NCI-H226 (cell line): Measurements from ENCODE around the gene RALGPS1.
A peak's percentile ranks its signal among the peaks of the same experiment; 100 is the strongest.

ENCODE experiments used
- DNase-seq: peaks from one replicate; pipeline ENCODE4 v3.0.0-alpha.2; 2015

RALGPS1 gene

GRCh38 chr9:127022913-127023660, 108.5 kb downstream of the RALGPS1 start:
- no peak for DNase-seq

GRCh38 chr9:127025042-127025441, 110.5 kb downstream of the RALGPS1 start:
- DNase-seq: no peak

DNA sequence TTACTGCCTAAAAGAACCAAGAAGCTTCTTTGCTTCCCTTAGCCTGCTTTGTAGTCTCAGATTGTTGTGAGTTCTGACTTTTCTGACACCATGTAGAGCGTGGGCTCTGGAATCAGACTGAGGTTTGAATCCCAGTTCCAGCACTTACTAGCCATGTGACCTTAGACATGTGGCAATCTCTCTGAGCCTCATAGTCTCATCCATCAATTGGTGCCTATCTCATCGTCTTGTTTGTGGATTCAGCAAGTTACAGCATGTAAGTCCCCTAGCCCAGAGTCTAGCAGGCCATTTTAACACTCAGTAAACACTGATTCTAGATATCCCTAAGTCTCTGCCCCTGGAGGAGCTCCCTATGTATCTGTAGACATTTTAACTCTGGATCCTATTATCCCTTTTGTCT, 113.1 kb downstream of the RALGPS1 start:
- no peak for DNase-seq

- no peak for DNase-seq
These were observed 115.0 kb downstream of the RALGPS1 start for GRCh38 chr9:127029548-127029947.

GRCh38 chr9:127030814-127031740, 116.5 kb downstream of the RALGPS1 start:
- DNase-seq: no peak

- DNase-seq: no peak
These were observed 117.7 kb downstream of the RALGPS1 start for GRCh38 chr9:127032256-127032655.

DNA sequence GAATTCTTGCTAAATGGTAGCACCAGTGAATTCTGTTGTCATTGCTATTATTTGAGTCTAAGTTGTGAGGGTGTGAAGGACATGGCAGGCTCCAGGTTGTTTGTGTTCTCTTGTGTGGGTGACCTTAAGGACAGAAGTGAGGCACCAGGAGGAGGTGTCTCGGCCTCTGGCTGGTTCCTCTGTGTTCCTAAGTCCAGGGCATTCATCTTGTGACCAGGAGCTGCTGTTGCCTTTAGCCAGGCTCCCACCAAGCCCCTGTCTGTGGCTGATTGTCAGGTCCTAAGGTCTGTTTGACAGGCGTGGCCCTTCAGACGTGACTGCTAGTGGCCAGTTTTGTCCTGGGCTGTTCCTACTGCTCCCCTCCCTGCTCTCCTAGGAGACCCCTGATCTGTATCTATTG, 118.5 kb downstream of the RALGPS1 start:
- no peak for DNase-seq

DNA sequence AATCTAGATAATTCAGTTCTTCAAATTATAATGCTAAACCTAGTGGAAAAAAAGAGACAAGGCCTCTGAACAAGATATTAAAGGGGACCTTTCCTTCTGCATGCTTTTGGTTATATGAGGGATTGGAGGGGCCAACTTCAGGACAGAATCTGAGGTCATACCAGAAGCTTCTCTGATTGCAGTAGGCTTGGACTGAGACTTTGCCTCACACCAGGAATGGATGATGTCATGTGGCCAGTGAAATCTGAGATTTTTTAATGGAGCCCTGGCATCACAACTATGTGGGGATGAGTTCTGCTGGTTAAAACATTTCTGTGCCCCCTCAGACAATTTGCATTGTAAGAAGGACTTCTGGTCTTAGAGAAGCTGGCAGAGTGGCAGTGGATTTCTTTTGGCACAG, 119.2 kb downstream of the RALGPS1 start:
- no peak for DNase-seq

DNA sequence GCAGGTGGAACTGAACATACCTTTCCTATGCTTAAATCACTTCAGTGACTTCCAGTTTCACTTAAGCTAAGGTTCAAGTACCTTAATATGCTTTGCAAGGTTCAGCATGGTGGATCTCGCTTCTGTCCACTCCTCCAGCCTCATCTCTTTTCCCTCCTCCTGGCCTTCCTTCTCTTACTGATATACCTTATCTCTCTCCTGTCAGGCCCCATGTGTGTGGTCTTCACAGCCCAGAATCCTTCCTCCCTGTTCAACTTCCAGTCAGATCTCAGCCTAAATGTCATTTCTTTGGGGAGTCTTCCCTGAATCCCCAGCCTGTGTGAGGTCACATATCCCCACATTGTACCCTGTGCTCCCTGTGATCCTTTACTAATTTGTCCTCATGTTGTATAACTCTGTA, 120.1 kb downstream of the RALGPS1 start:
- DNase-seq: no peak

DNA sequence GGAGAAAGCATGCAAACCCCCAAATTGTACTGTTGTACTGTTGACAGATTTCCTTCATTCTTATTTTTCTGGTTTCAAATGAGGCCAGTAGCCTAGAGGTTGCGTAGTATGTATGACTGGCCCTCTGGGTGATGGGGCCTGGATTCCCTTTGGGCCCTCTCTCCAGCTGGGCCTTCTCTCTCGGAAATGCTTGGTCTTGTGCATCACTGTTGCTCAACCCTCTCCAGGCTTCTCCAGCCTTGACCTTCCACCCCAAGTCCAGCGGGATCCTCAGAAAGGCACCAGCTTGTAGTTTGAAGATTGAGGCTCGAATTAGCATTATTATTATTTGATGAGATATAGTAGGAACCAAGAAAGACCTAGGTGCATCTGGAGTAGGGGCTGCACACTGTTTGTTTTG, 120.8 kb downstream of the RALGPS1 start:
- no peak for DNase-seq

GRCh38 chr9:127035948-127036347, 121.4 kb downstream of the RALGPS1 start:
- DNase-seq: no peak

GRCh38 chr9:127036437-127036836, 121.9 kb downstream of the RALGPS1 start:
- DNase-seq: no peak

GRCh38 chr9:127038531-127038930, 123.9 kb downstream of the RALGPS1 start:
- DNase-seq: no peak

DNA sequence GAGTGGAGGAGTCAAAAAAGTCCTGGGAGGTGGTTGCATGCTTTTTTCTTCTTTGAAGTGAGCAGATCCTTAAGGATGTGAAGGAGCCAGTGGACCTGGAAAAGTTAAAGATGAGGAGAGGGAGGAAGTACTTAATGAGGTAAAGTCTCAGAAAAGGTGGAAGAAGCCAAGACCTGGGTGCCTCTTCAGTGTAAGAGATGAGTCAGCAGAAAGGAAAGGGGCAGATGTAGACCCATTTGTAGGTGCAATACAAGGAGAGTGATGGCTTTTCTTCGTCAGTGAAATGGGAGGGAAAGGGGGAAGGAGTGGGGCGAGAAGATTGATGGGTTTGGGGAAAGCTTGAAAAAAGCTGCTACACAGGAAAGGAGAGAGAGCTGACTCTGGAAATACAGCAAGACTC, 124.9 kb downstream of the RALGPS1 start:
- DNase-seq: no peak

DNA sequence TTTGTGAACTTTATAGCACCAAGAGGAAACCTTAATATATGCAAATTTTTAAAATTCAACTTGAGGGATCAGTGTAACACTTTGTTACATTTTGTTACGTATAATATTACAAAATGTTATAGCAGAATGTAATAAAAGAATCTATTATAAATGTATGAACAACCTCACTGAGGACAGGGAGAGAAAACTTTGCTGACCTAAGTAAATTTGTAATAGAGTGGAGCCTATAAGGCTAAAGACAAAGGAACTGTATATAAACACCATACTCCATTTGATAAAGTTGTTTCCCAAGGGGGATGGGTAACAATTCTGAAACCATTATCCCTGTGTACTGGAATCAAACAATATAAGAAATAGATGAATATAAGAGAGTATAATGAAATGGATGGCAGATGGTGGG, 130.6 kb downstream of the RALGPS1 start:
- DNase-seq: no peak

DNA sequence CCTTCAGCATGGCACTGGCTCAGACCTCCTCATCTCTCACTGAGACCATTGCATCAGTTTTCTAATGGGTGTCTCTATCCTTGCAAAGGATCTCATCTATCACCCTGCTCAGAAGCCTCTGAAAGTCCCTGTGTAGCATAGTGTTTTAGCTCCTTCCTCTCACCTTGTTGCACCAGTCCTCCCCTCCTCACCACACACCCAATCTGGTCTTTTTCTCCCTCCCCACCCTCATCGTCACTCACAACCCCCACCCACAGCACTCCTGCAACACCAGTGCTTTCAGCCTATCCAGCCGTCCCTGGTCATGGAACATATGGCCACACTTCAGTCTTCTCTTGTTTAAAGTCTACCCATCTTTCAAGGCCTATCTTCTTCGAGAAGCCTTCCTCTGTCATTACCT, 133.4 kb downstream of the RALGPS1 start:
- no peak for DNase-seq

- DNase-seq: peak; percentile 91
These were observed 134.5 kb downstream of the RALGPS1 start for GRCh38 chr9:127049044-127049443.

DNA sequence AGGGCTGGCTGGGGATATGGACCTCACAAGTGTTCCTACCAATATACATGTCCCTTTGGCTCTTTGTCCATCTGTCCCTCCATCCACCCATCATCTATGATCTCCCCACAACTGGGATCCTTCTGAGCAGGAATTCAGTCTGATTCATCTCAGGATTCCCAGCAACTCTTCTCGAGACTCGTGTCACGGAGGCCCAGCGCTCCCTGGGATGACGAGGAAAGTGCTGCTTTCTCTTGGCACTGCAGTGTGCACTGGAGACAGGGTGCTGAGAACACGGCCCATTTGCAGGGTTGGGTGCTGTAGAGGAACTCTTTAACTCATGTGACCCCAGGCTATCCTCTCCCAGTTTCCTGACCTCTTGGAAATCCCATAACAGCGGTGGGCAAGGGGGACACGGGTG, 135.0 kb downstream of the RALGPS1 start:
- DNase-seq: no peak

- DNase-seq: no peak
These were observed 135.6 kb downstream of the RALGPS1 start for GRCh38 chr9:127050152-127050551.

- no peak for DNase-seq
These were observed 136.0 kb downstream of the RALGPS1 start for GRCh38 chr9:127050591-127051001.

- no peak for DNase-seq
These were observed 137.5 kb downstream of the RALGPS1 start for GRCh38 chr9:127051881-127052595.

DNA sequence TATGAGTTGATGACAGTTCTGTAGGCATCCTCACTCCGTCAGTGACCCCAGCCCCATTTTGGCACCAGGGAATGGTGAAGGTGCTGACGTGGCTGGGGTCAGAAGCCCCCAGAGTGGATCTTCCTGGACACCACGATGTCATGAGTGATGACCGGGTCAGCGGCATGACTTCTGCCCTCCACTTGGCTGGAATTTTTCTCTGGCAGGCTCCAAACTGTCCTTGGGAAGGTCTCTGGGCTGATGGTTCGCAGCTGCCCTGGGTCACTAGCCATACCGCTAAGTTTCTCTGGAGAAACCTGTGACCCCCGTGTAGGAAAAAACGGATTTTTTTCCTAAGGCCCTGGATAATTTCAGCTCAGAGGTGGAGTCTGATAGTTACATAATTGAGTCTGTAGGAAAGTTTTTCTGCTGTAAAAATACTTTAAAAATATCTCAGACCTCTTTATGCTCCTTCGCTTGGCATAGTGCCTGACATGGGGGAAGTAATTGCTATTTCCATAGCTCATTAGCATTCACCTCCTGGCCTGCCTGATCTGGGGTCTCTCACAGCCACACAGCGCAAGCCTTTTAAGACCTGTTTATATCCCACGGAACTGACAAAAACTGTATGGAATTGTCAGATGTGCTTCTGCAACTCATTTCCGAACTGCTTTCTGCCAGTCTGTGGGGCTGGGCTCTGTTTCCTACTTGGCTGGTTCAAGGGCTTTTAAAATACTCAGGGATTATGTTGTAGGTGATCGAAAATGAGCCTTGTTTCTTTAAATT, 138.7 kb downstream of the RALGPS1 start:
- no peak for DNase-seq

GRCh38 chr9:127053960-127054359, 139.4 kb downstream of the RALGPS1 start:
- DNase-seq: no peak
